Upper lobe of left lung (tissue), 6 donors: ENCODE data around the gene AGAP6. TPM values are rescaled to one million over a fixed set of nuclear protein-coding genes. Genes with fewer than 3 reads are reported as not detected.
"Not testable (repeated sequence)": the region's sequence is repeated elsewhere in the genome, so short reads cannot be mapped to it uniquely, and the experiment has no call there.

Experiments used
- ATAC-seq, 2 donors: fragments of 200-7000 bp; cut with Tn5 transposase; one replicate each; pipeline ENCODE4 v1.9.1; 2022; ENCODE audit warnings: mild to moderate bottlenecking in 2 of 2, moderate library complexity in 2 of 2; ENCODE audit not compliant: low FRiP score in 2 of 2
- DNase-seq, 2 donors: peaks; one replicate each; pipeline ENCODE4 v3.0.0-alpha.2; 2019 to 2020
- H3K27ac ChIP-seq, 4 donors: fragments of 200-600 bp; sonication (generic); one replicate each; pipeline ENCODE4 v1.5.1; 2016 to 2019
- H3K27me3 ChIP-seq, 4 donors: fragments of 200-600 bp; sonication (generic); one replicate each; pipeline ENCODE4 v1.5.1; 2017 to 2019
- H3K36me3 ChIP-seq, 4 donors: fragments of 200-600 bp; sonication (generic); one replicate each; pipeline ENCODE4 v1.5.1; 2016 to 2019
- H3K4me1 ChIP-seq, 4 donors: fragments of 200-600 bp; sonication (generic); one replicate each; pipeline ENCODE4 v1.5.1; 2018 to 2019
- H3K4me3 ChIP-seq, 4 donors: fragments of 200-600 bp; sonication (generic); one replicate each; pipeline ENCODE4 v1.5.1; 2017 to 2019; ENCODE audit warnings: mild to moderate bottlenecking in 2 of 4, moderate library complexity in 1 of 4
- H3K9me3 ChIP-seq, 4 donors: fragments of 200-600 bp; sonication (generic); one replicate each; pipeline ENCODE4 v1.5.1; 2018 to 2019
- EP300 ChIP-seq, 4 donors: sonication (generic); formaldehyde crosslinking; IDR thresholded peaks; one replicate each; pipeline ENCODE4 v1.5.1; 2017; ENCODE audit warnings: antibody characterized with exemption in 4 of 4, control low read depth in 2 of 4
- POLR2AphosphoS5 ChIP-seq, 2 donors: sonication (generic); formaldehyde crosslinking; IDR thresholded peaks; one replicate each; pipeline ENCODE4 v1.5.1; 2017; ENCODE audit warnings: antibody characterized with exemption in 2 of 2
- WGBS, 2 donors: methylation state at CpG; one replicate each; pipeline ENCODE4 v1.1.5; 2017 to 2018; 5-methylcytosine and 5-hydroxymethylcytosine counted together
- small RNA-seq, 4 donors: library from RNA; depleted of rRNA; stranded (forward); fragments of <200 nt; gene quantifications; one replicate each; pipeline ENCODE3, GENCODE V24; 2016
- total RNA-seq, 6 donors: library from RNA; depleted of rRNA in 4 of 6; stranded (reverse); fragments of >200 nt in 4 of 6; gene quantifications; one replicate each; pipeline versions ENCODE4 v1.1.0 to v1.2.1, GENCODE V29; 2016 to 2021
- donor health status: DM: no; HTN: no; CAD: no; lungs with moderate emphysema.
- donor health status: DM: no; HTN: yes; CAD: no; lungs with severe emphysema.

The AGAP6 gene
- total RNA-seq, 6 donors from 2014 or later, result 10.9 to 72.3 (median 19.8) TPM

- not testable (repeated sequence) for H3K27me3 ChIP-seq, DNase-seq, H3K9me3 ChIP-seq, H3K36me3 ChIP-seq, H3K4me3 ChIP-seq
- peak in 1 of 2 donors; percentile 38 for ATAC-seq
- TF ChIP-seq EP300 (IDR thresholded peaks at IDR 0.05) (peak in 2 of 4 donors; percentile 31 to 62), POLR2AphosphoS5 (IDR thresholded peaks at IDR 0.05) (peak in 1 of 2 donors; percentile 31)
- Histone ChIP-seq H3K4me1 (peaks cover 0 to 13% (median 4%) of the 10 kb centered on the region in 4 donors), H3K27ac (peak overlapping the region; percentile 67 to 86 (median 78))
- 41 to 50% methylated on average over 5 to 6 of the region's 6 CpGs for WGBS, 2 donors
Measured at GRCh38 chr10:50052778-50053376, 64.7 kb downstream of the AGAP6 start.

GRCh38 chr10:50055494-50056292 is 67.5 kb downstream of the AGAP6 start:
- WGBS, 2 donors, result 74 to 79% methylated on average over 5 of the region's 5 CpGs
- H3K4me3 ChIP-seq, H3K27me3 ChIP-seq, DNase-seq, H3K9me3 ChIP-seq, H3K36me3 ChIP-seq, H3K27ac ChIP-seq, ATAC-seq: not testable (repeated sequence)
- H3K4me1 ChIP-seq, result peaks cover 0 to 13% (median 4%) of the 10 kb centered on the region in 4 donors

DNA sequence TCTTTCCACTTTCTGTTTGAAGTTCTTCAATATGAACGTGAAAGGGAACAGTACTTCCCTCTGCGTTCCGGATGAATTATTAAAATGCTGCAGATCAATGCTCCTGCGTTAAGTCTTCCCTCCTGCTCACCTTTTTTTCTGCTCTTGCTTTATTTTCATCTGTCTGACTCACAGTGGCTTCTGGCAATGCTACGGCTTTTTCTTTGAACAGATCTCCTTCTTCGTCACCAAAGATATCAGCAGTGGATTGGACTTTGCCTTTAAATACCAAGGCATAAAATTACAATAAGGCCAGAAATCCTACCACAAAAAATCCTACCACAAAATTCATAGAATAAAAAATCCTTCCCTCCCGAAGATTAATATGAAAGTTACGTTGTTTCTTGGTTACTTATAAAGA is 68.4 kb downstream of the AGAP6 start:
- not testable (repeated sequence) for H3K27ac ChIP-seq, ATAC-seq, H3K27me3 ChIP-seq, H3K36me3 ChIP-seq, H3K9me3 ChIP-seq, H3K4me3 ChIP-seq, DNase-seq
- peaks cover 0 to 12% (median 4%) of the 10 kb centered on the region in 4 donors for H3K4me1 ChIP-seq
- 89 to 91% methylated on average over 8 of the region's 8 CpGs for WGBS, 2 donors

GRCh38 chr10:50058727-50059126 is 70.5 kb downstream of the AGAP6 start:
- not testable (repeated sequence) for H3K27ac ChIP-seq, H3K4me1 ChIP-seq, DNase-seq, H3K36me3 ChIP-seq, H3K9me3 ChIP-seq, ATAC-seq, H3K27me3 ChIP-seq, H3K4me3 ChIP-seq
- 79 to 89% methylated on average over 1 of the region's 1 CpG for WGBS, 2 donors

GRCh38 chr10:50059946-50060345 is 71.7 kb downstream of the AGAP6 start:
- not testable (repeated sequence) for H3K27ac ChIP-seq, H3K9me3 ChIP-seq, ATAC-seq, H3K4me1 ChIP-seq, H3K36me3 ChIP-seq, H3K27me3 ChIP-seq, H3K4me3 ChIP-seq
- 83 to 87% methylated on average over 10 of the region's 10 CpGs for WGBS, 2 donors
- DNase-seq, result peak in 1 of 2 donors; percentile 40

Small RNA genes within 50 kb of the gene (small RNA-seq; reads per million reads assigned to genes)
- gene RNA5SP317, result 0 reads per million in 4 donors
- 0 reads per million in 4 donors for gene SNORA74C-2

Other genes starting within 250 kb of the AGAP6 start
- under 1 TPM in 4 of 6 donors, not detected in 2; 0.10 to 0.46 (median 0.22) TPM for gene OGDHL, start 226.1 kb upstream of the AGAP6 start, total RNA-seq
- 10 to 100 TPM; 17.3 to 35.6 (median 23.8) TPM for gene PARG, start 46.4 kb upstream of the AGAP6 start, total RNA-seq
- 10 to 100 TPM; 12.6 to 50.3 (median 19.3) TPM for gene TIMM23B, start 46.4 kb upstream of the AGAP6 start, total RNA-seq
- gene WASHC2A, start 79.5 kb downstream of the AGAP6 start, total RNA-seq, result 10 to 100 TPM; 43.1 to 79.6 (median 55.6) TPM